ENCODE data around the gene NUP214. TPM values are rescaled to one million over a fixed set of nuclear protein-coding genes. Genes with fewer than 3 reads are reported as not detected.

NUP214 gene
- total RNA-seq, 4 donors from 2014 or later: 36.1 to 104 (median 69.6) TPM

GRCh38 chr9:131177898-131178297, 52.5 kb downstream of the NUP214 start:
- Histone ChIP-seq H3K4me3 (no peak overlapping the region), H3K27ac (no peak overlapping the region), H3K27me3 (no peaks in the 10 kb centered on the region), H3K36me3 (peaks cover 83% of the 10 kb centered on the region), H3K9me3 (no peaks in the 10 kb centered on the region), H3K4me1 (no peaks in the 10 kb centered on the region)
- 89% methylated on average over 1 of the region's 1 CpG for WGBS
- DNase-seq (ENCODE audit: low spot score in 2 of 2): no peak
- TF ChIP-seq CTCF (IDR thresholded peaks at IDR 0.05) (no peak), POLR2A (IDR thresholded peaks at IDR 0.05) (no peak), EP300 (IDR thresholded peaks at IDR 0.05) (no peak)

GRCh38 chr9:131178382-131178781, 53.0 kb downstream of the NUP214 start:
- Histone ChIP-seq H3K9me3 (no peaks in the 10 kb centered on the region), H3K27me3 (no peaks in the 10 kb centered on the region), H3K4me1 (no peaks in the 10 kb centered on the region), H3K36me3 (peaks cover 87% of the 10 kb centered on the region), H3K4me3 (no peak overlapping the region), H3K27ac (no peak overlapping the region)
- peak in 1 of 2 donors; percentile 65 for DNase-seq (ENCODE audit: low spot score in 2 of 2)
- 20% methylated on average over 4 of the region's 4 CpGs for WGBS
- no peak for TF ChIP-seq POLR2AphosphoS5 (IDR thresholded peaks at IDR 0.05)
- TF ChIP-seq CTCF (IDR thresholded peaks at IDR 0.05): peak; percentile 84 to 87

- H3K27ac ChIP-seq: no peak overlapping the region
- H3K4me3 ChIP-seq: no peak overlapping the region
- peaks cover 84% of the 10 kb centered on the region for H3K36me3 ChIP-seq
- no peak for DNase-seq (ENCODE audit: low spot score in 2 of 2)
- H3K27me3 ChIP-seq: no peaks in the 10 kb centered on the region
- H3K9me3 ChIP-seq: no peaks in the 10 kb centered on the region
- no peaks in the 10 kb centered on the region for H3K4me1 ChIP-seq
- WGBS: 100% methylated on average over 1 of the region's 1 CpG
- TF ChIP-seq POLR2A (IDR thresholded peaks at IDR 0.05) (no peak), POLR2AphosphoS5 (IDR thresholded peaks at IDR 0.05) (no peak), EP300 (IDR thresholded peaks at IDR 0.05) (no peak), CTCF (IDR thresholded peaks at IDR 0.05) (no peak)
These were observed 53.5 kb downstream of the NUP214 start for GRCh38 chr9:131178926-131179325.

GRCh38 chr9:131179561-131180219, 54.3 kb downstream of the NUP214 start:
- no peak overlapping the region for H3K4me3 ChIP-seq
- H3K9me3 ChIP-seq: no peaks in the 10 kb centered on the region
- no peaks in the 10 kb centered on the region for H3K4me1 ChIP-seq
- H3K27me3 ChIP-seq: no peaks in the 10 kb centered on the region
- peaks cover 77% of the 10 kb centered on the region for H3K36me3 ChIP-seq
- 74% methylated on average over 4 of the region's 4 CpGs for WGBS
- no peak overlapping the region for H3K27ac ChIP-seq
- TF ChIP-seq EP300 (IDR thresholded peaks at IDR 0.05) (no peak), POLR2AphosphoS5 (IDR thresholded peaks at IDR 0.05) (no peak), CTCF (IDR thresholded peaks at IDR 0.05) (no peak), POLR2A (IDR thresholded peaks at IDR 0.05) (no peak)
- DNase-seq (ENCODE audit: low spot score in 2 of 2): no peak

GRCh38 chr9:131180454-131180853, 55.1 kb downstream of the NUP214 start:
- DNase-seq (ENCODE audit: low spot score in 2 of 2): no peak
- H3K36me3 ChIP-seq: peaks cover 75% of the 10 kb centered on the region
- no peak overlapping the region for H3K4me3 ChIP-seq
- H3K27me3 ChIP-seq: no peaks in the 10 kb centered on the region
- TF ChIP-seq EP300 (IDR thresholded peaks at IDR 0.05) (no peak), POLR2AphosphoS5 (IDR thresholded peaks at IDR 0.05) (no peak), POLR2A (IDR thresholded peaks at IDR 0.05) (no peak), CTCF (IDR thresholded peaks at IDR 0.05) (no peak)
- H3K4me1 ChIP-seq: no peaks in the 10 kb centered on the region
- no peaks in the 10 kb centered on the region for H3K9me3 ChIP-seq
- 73% methylated on average over 6 of the region's 6 CpGs for WGBS
- no peak overlapping the region for H3K27ac ChIP-seq
